CD4-positive, alpha-beta memory T cell (primary cell): ENCODE measurements around the gene CTBP2. TPM values are rescaled to one million over a fixed set of nuclear protein-coding genes. Genes with fewer than 3 reads are reported as not detected.
A peak's percentile ranks its signal among the peaks of the same experiment; 100 is the strongest.

Source experiments
- CTCF ChIA-PET: fragments of 350-600 bp; sonication (Branson Sonifier 250); formaldehyde crosslinking; loops from one replicate; lab custom pipeline; 2021; ENCODE audit warnings: inconsistent platforms; ENCODE audit not compliant: partially characterized antibody; lab: Charles Lee
- POLR2A ChIA-PET: fragments of 350-600 bp; sonication (Branson Sonifier 250); formaldehyde crosslinking; loops from one replicate; lab custom pipeline; 2021; ENCODE audit not compliant: partially characterized antibody; lab: Charles Lee
- DNase-seq, 5 donors: peaks; one replicate each; pipeline versions ENCODE4 v3.0.0 to v3.0.0-alpha.2; 2020 to 2022; ENCODE audit warnings: mixed read lengths in 1 of 5
- H3K27ac ChIP-seq: one replicate; pipeline ENCODE4 v1.7.0; 2013; ENCODE audit warnings: low read depth, low read length
- H3K27me3 ChIP-seq: 2 replicates; pipeline ENCODE4 v1.7.0; 2013; ENCODE audit warnings: mild to moderate bottlenecking, low read length, moderate library complexity; ENCODE audit not compliant: insufficient read depth
- H3K36me3 ChIP-seq: 2 replicates; pipeline ENCODE4 v1.7.0; 2013; ENCODE audit warnings: mild to moderate bottlenecking, low read length, moderate library complexity; ENCODE audit not compliant: insufficient read depth
- H3K4me1 ChIP-seq: 2 replicates; pipeline ENCODE4 v1.7.0; 2013; ENCODE audit warnings: mild to moderate bottlenecking, low read length, moderate library complexity; ENCODE audit not compliant: insufficient read depth
- H3K4me3 ChIP-seq, 2 donors: one replicate each; pipeline ENCODE4 v1.7.0; 2013; ENCODE audit warnings: low read length in 2 of 2, mild to moderate bottlenecking in 1 of 2
- H3K9me3 ChIP-seq, 2 donors: one replicate each; pipeline ENCODE4 v1.7.0; 2013; ENCODE audit warnings: low read length in 2 of 2, control low read depth in 1 of 2; ENCODE audit not compliant: control insufficient read depth in 1 of 2
- H3K27ac Mint-ChIP-seq, 7 donors: one replicate each; pipeline ENCODE4 v1.8.0; 2020 to 2021; ENCODE audit warnings: mixed read lengths in 7 of 7, mild to moderate bottlenecking in 6 of 7, inconsistent platforms in 3 of 7, moderate library complexity in 3 of 7
- H3K27me3 Mint-ChIP-seq, 2 donors: one replicate each; pipeline ENCODE4 v1.8.0; 2020 to 2021; ENCODE audit warnings: mixed read lengths in 2 of 2
- H3K36me3 Mint-ChIP-seq, 2 donors: one replicate each; pipeline ENCODE4 v1.8.0; 2020 to 2021; ENCODE audit warnings: mixed read lengths in 2 of 2, inconsistent platforms in 1 of 2, mild to moderate bottlenecking in 1 of 2
- H3K4me1 Mint-ChIP-seq, 4 donors: one replicate each; pipeline ENCODE4 v1.8.0; 2020 to 2021; ENCODE audit warnings: mixed read lengths in 4 of 4, mild to moderate bottlenecking in 1 of 4
- H3K4me3 Mint-ChIP-seq, 8 donors: one replicate each; pipeline ENCODE4 v1.8.0; 2020 to 2021; ENCODE audit warnings: mixed read lengths in 8 of 8, mild to moderate bottlenecking in 7 of 8, moderate library complexity in 6 of 8, inconsistent platforms in 3 of 8
- H3K9me3 Mint-ChIP-seq, 8 donors: one replicate each; pipeline ENCODE4 v1.8.0; 2020 to 2021; ENCODE audit warnings: mixed read lengths in 8 of 8, mild to moderate bottlenecking in 5 of 8, inconsistent platforms in 3 of 8, moderate library complexity in 1 of 8
- intact Hi-C: fragments of 100-400 bp; cut with micrococcal nuclease; formaldehyde crosslinking; loops from one replicate; pipeline ENCODE4 v1.15.1; 2023
- polyA plus RNA-seq, 2 donors: library from polyadenylated mRNA; unstranded; fragments of 300-500 nt; fragmentation: Illumina TruSeq; gene quantifications; one replicate each; pipeline ENCODE4 v1.2.3, GENCODE V29; 2021
- total RNA-seq, 2 experiments: library from RNA; stranded (reverse); gene quantifications; one replicate each; pipeline ENCODE4 v1.2.3, GENCODE V29; 2021

Gene CTBP2
- total and polyA plus RNA-seq, 4 experiments from 2014 or later: 0.16 to 0.97 (median 0.61) TPM; not detected in 1

DNA sequence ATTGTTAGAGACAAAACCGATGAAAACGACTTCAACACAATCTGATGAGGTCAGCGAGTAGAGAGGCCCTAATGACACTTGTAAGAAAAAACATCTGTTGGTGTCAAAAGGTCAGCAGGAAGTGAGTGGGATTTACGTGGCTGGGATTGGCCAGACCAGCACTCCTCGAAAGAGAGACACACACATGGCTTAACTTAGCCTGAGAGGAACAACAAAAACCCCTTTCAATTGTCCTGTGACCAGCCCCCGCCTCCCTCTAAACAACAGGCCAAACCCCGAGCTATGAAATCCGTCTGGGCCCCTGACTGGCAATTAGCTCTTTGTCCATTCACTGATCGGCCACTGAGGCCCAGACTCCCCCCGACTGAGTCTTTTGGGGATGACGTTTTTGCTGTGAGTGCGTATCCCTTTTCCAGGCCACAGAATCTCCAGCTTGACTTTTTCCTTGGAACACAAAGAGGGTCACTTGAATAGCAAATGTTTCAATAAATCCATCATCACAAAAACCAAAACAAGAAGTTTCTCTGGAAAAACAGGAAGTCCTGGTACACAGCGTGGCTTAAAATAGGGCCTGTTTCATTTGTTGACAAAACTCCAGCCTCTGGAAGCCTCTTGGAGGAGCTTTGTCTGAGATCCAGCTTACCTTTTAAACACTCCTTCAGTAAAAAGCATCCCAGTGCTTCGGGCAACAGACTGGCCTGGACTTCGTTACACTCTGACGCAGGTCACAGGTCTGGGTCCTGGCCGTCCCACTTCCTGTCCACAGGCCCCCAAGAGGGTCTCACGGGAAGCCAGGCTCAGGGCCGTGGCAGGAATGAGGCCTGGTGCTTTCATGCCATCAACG, 103.0 kb downstream of the CTBP2 start:
- H3K27ac ChIP-seq: no peak overlapping the region
- no peaks in the 10 kb centered on the region for H3K27me3 ChIP-seq
- no peak for DNase-seq
- H3K27me3 Mint-ChIP-seq: peaks cover 8 to 11% of the 10 kb centered on the region in 2 donors
- H3K9me3 ChIP-seq: no peaks in the 10 kb centered on the region
- no peak overlapping the region for H3K27ac Mint-ChIP-seq
- ChIA-PET CTCF (interaction anchor here (1.2 kb wide), 1 partner anchor 8 kb away, joined by 3 read pairs; no protein-coding TSS in a partner anchor), POLR2A (no interaction called here)
- H3K36me3 Mint-ChIP-seq: no peaks in the 10 kb centered on the region
- no peaks in the 10 kb centered on the region for H3K36me3 ChIP-seq
- no peaks in the 10 kb centered on the region for H3K4me1 Mint-ChIP-seq
- intact Hi-C loops: no loop called here
- H3K4me3 ChIP-seq: no peak overlapping the region
- H3K9me3 Mint-ChIP-seq: no peaks in the 10 kb centered on the region
- no peaks in the 10 kb centered on the region for H3K4me1 ChIP-seq
- no peak overlapping the region for H3K4me3 Mint-ChIP-seq

- H3K27ac ChIP-seq: no peak overlapping the region
- Mint-ChIP-seq H3K36me3 (no peaks in the 10 kb centered on the region), H3K9me3 (no peaks in the 10 kb centered on the region), H3K4me3 (no peak overlapping the region), H3K4me1 (no peaks in the 10 kb centered on the region), H3K27ac (no peak overlapping the region), H3K27me3 (peaks cover 9 to 11% of the 10 kb centered on the region in 2 donors)
- intact Hi-C loops: no loop called here
- H3K27me3 ChIP-seq: no peaks in the 10 kb centered on the region
- no peaks in the 10 kb centered on the region for H3K36me3 ChIP-seq
- H3K9me3 ChIP-seq: no peaks in the 10 kb centered on the region
- no peak for DNase-seq
- POLR2A ChIA-PET: no interaction called here
- no peak overlapping the region for H3K4me3 ChIP-seq
- CTCF ChIA-PET: interaction anchor here (1.2 to 1.4 kb wide), 2 partner anchors 9 kb away, joined by 3 read pairs; no protein-coding TSS in a partner anchor
- no peaks in the 10 kb centered on the region for H3K4me1 ChIP-seq
Measured at GRCh38 chr10:125056161-125057132, 103.9 kb downstream of the CTBP2 start.

DNA sequence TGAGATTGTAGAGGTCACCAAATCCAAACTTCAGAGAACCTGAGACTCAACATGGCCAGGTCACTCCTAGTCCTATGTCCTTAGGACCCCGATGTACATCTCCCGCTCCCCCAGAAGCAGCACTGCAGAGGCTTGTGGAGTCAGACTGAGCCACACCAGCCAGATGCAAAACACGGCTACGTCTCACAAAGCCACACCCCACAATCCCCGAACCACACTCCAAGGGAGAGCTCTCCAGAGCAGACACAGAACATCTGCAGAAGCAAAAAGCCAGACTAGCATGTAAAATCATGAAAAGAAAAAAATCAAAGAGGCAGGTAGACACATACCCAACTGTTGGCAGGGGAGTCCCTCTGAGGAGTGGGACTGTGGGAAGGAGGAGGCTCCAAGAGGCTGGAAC, 104.9 kb downstream of the CTBP2 start:
- peaks cover 10 to 14% of the 10 kb centered on the region in 2 donors for H3K27me3 Mint-ChIP-seq
- no peaks in the 10 kb centered on the region for H3K9me3 Mint-ChIP-seq
- CTCF ChIA-PET: interaction anchor here (1.4 kb wide), 1 partner anchor 8 kb away, joined by 3 read pairs; no protein-coding TSS in a partner anchor
- Histone ChIP-seq H3K27ac (no peak overlapping the region), H3K4me1 (no peaks in the 10 kb centered on the region), H3K27me3 (no peaks in the 10 kb centered on the region), H3K36me3 (no peaks in the 10 kb centered on the region), H3K9me3 (no peaks in the 10 kb centered on the region), H3K4me3 (no peak overlapping the region)
- H3K4me1 Mint-ChIP-seq: no peaks in the 10 kb centered on the region
- POLR2A ChIA-PET: no interaction called here
- intact Hi-C loops: no loop called here
- no peaks in the 10 kb centered on the region for H3K36me3 Mint-ChIP-seq
- no peak overlapping the region for H3K27ac Mint-ChIP-seq
- DNase-seq: no peak
- no peak overlapping the region for H3K4me3 Mint-ChIP-seq

DNA sequence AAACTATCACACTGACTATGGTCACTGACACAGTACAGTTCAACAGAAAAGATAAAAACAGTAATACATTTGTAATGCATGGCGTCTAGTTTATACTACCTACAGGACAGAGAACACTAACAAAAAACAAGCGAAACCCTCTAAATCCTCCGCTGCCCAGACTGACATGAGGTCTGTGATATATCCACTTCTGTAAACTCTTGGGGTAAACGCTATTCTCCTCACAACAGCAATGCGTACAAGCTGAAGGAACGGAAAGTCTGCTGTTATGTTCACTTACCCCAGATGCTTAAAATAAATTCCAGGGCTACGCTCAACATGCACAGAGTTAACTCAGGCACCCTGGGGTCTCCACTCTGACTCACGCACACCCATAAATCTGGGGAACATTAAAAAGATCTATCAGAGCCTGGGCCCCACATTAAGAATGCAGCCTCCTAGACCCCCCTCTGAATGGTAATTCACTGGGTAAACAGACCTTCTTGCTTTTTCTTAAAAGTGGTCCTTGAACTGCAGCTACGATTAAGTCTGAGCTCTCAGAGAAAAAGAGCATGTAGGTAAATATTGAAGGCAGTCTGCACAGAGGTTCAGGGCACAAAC, 105.6 kb downstream of the CTBP2 start:
- H3K4me1 ChIP-seq: no peaks in the 10 kb centered on the region
- Mint-ChIP-seq H3K9me3 (no peaks in the 10 kb centered on the region), H3K36me3 (no peaks in the 10 kb centered on the region), H3K4me1 (no peaks in the 10 kb centered on the region), H3K27me3 (peaks cover 12% of the 10 kb centered on the region in 2 donors), H3K4me3 (no peak overlapping the region), H3K27ac (no peak overlapping the region)
- no peaks in the 10 kb centered on the region for H3K27me3 ChIP-seq
- no peaks in the 10 kb centered on the region for H3K9me3 ChIP-seq
- ChIA-PET POLR2A (no interaction called here), CTCF (no interaction called here)
- intact Hi-C loops: no loop called here
- H3K36me3 ChIP-seq: no peaks in the 10 kb centered on the region
- H3K4me3 ChIP-seq: no peak overlapping the region
- no peak for DNase-seq
- no peak overlapping the region for H3K27ac ChIP-seq

- no peak overlapping the region for H3K27ac Mint-ChIP-seq
- no peak overlapping the region for H3K27ac ChIP-seq
- no peak for DNase-seq
- peaks cover 10 to 11% of the 10 kb centered on the region in 2 donors for H3K27me3 Mint-ChIP-seq
- no peaks in the 10 kb centered on the region for H3K27me3 ChIP-seq
- intact Hi-C loops: no loop called here
- no peaks in the 10 kb centered on the region for H3K36me3 Mint-ChIP-seq
- no peak overlapping the region for H3K4me3 Mint-ChIP-seq
- H3K4me1 Mint-ChIP-seq: no peaks in the 10 kb centered on the region
- no peaks in the 10 kb centered on the region for H3K36me3 ChIP-seq
- POLR2A ChIA-PET: no interaction called here
- CTCF ChIA-PET: no interaction called here
- H3K4me3 ChIP-seq: no peak overlapping the region
- no peaks in the 10 kb centered on the region for H3K4me1 ChIP-seq
- no peaks in the 10 kb centered on the region for H3K9me3 Mint-ChIP-seq
- H3K9me3 ChIP-seq: no peaks in the 10 kb centered on the region
Measured at GRCh38 chr10:125054216-125054615, 106.1 kb downstream of the CTBP2 start.

DNA sequence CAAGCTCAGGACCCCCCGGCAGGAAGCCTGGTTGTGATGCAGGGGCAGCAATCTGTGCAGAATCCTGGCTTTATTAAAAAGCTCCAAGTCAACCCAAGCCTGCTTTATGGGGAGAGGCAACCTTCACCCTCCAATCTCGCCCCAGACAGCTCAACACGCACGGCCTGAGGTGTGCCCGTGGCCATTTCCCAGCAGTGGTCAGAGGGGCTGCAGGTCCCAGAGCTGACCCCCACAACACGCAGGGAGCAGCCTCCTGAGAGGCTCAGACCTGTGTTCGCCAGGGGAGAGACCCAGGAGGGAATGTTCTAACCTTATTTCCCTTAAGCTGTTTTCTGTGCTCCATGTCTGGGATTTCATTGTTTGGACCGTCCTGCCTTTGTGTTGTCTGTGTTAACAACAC, 108.2 kb downstream of the CTBP2 start:
- H3K4me3 ChIP-seq: no peak overlapping the region
- no peaks in the 10 kb centered on the region for H3K9me3 ChIP-seq
- no peaks in the 10 kb centered on the region for H3K27me3 ChIP-seq
- no peaks in the 10 kb centered on the region for H3K4me1 ChIP-seq
- Mint-ChIP-seq H3K9me3 (peaks cover 0 to 2% (median 0%) of the 10 kb centered on the region in 8 donors), H3K4me1 (no peaks in the 10 kb centered on the region), H3K27me3 (peaks cover 8 to 13% of the 10 kb centered on the region in 2 donors), H3K4me3 (no peak overlapping the region), H3K27ac (peak overlapping the region in 1 of 7 donors; percentile 68), H3K36me3 (no peaks in the 10 kb centered on the region)
- no peak for DNase-seq
- CTCF ChIA-PET: interaction anchor here (0.7 kb wide), 1 partner anchor 16 kb away, joined by 3 read pairs; no protein-coding TSS in a partner anchor
- POLR2A ChIA-PET: no interaction called here
- no peaks in the 10 kb centered on the region for H3K36me3 ChIP-seq
- intact Hi-C loops: no loop called here
- no peak overlapping the region for H3K27ac ChIP-seq
